OCI-LY3 (cell line): ENCODE measurements around the gene GANAB.

Source experiments
- H2AFZ ChIP-seq: fragments of 200-600, 300-600 bp; shearing (Covaris generic); 2 replicates; pipeline ENCODE4 v1.6.0; 2014; ENCODE audit warnings: antibody characterized with exemption, low read depth, low read length
- H3K27ac ChIP-seq: fragments of 200-600, 300-600 bp; sonication (generic); 2 replicates; pipeline ENCODE4 v1.5.1; 2014; ENCODE audit warnings: mild to moderate bottlenecking, low read length, moderate library complexity, mixed read lengths
- H3K27me3 ChIP-seq: fragments of 200-600, 300-600 bp; sonication (generic); 2 replicates; pipeline ENCODE4 v1.6.1; 2014; ENCODE audit warnings: low read depth, low read length, mixed read lengths
- H3K36me3 ChIP-seq: fragments of 200-600, 300-600 bp; sonication (generic); replicated peaks from 2 replicates; pipeline ENCODE3; 2014; ENCODE audit warnings: low read depth, low read length, mixed read lengths
- H3K4me1 ChIP-seq: fragments of 300-600, 200-600 bp; sonication (generic); 2 replicates; pipeline ENCODE4 v1.6.1; 2014; ENCODE audit warnings: low read length, mixed read lengths
- H3K4me2 ChIP-seq: fragments of 200-600, 300-600 bp; sonication (generic); 2 replicates; pipeline ENCODE4 v1.6.1; 2014; ENCODE audit warnings: low read length, mixed read lengths
- H3K4me3 ChIP-seq: fragments of 300-600, 200-600 bp; sonication (generic); 2 replicates; pipeline ENCODE4 v1.5.1; 2014; ENCODE audit warnings: antibody characterized with exemption, mild to moderate bottlenecking, low read length, moderate library complexity
- H3K79me2 ChIP-seq: fragments of 300-600, 200-600 bp; shearing (Covaris generic); 2 replicates; pipeline ENCODE4 v1.6.1; 2014; ENCODE audit warnings: mild to moderate bottlenecking, low read length, mixed read lengths
- H3K9ac ChIP-seq: fragments of 300-600, 200-600 bp; shearing (Covaris generic); 2 replicates; pipeline ENCODE4 v1.6.0; 2014; ENCODE audit warnings: mild to moderate bottlenecking, low read length, moderate library complexity
- H3K9me3 ChIP-seq: fragments of 200-600, 300-600 bp; shearing (Covaris generic); 2 replicates; pipeline ENCODE4 v1.6.1; 2014; ENCODE audit warnings: low read length, mixed read lengths; ENCODE audit not compliant: insufficient read depth
- H4K20me1 ChIP-seq: fragments of 200-600, 300-600 bp; sonication (generic); 2 replicates; pipeline ENCODE4 v1.6.1; 2016; ENCODE audit warnings: low read length, mixed read lengths; ENCODE audit not compliant: insufficient read depth
- CTCF ChIP-seq: fragments of 200-600, 300-600 bp; sonication (generic); IDR thresholded peaks from 2 replicates; pipeline ENCODE4 v1.5.1; 2014; ENCODE audit warnings: antibody characterized with exemption, low read length, low read depth
- EZH2phosphoT487 ChIP-seq: fragments of 200-600 bp; shearing (Covaris generic); IDR thresholded peaks from 2 replicates; pipeline ENCODE4 v1.6.1; 2018; ENCODE audit warnings: antibody characterized with exemption, mixed run types, low read depth

The GANAB gene

DNA sequence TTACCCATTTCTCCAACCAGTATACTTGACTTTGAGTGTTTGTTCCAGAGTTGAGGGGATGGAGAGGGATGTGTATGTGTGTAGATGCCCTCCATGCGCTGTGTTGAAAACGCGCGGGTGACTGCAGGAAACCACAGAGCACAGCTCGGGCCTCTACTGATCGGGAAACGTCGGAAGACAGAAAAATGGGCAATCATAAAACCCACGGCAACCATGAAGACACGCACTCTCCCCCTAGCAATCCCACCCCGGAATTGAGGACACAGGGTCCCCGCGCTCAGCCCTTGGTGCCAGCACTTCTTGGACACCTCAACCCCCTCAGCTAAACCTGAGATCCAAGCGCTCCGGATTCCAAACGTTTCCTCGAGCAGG lies 24.8 kb upstream of the GANAB start:
- Histone ChIP-seq H3K4me1 (peaks cover 32% of the 10 kb centered on the region), H4K20me1 (no peaks in the 10 kb centered on the region), H3K4me3 (peak overlapping the region; percentile 86), H2AFZ (peak overlapping the region; percentile 74), H3K4me2 (peak overlapping the region; percentile 85), H3K27me3 (no peaks in the 10 kb centered on the region), H3K9ac (peak overlapping the region; percentile 85), H3K9me3 (no peaks in the 10 kb centered on the region), H3K27ac (peak overlapping the region; percentile 76), H3K36me3 (peaks cover 32% of the 10 kb centered on the region), H3K79me2 (peaks cover 75% of the 10 kb centered on the region)
- no peak for TF ChIP-seq EZH2phosphoT487
- TF ChIP-seq CTCF, result no peak

- Histone ChIP-seq H3K4me2 (no peak overlapping the region), H3K4me3 (no peak overlapping the region)
Observed at GRCh38 chr11:62669420-62670161, 23.2 kb upstream of the GANAB start.

DNA sequence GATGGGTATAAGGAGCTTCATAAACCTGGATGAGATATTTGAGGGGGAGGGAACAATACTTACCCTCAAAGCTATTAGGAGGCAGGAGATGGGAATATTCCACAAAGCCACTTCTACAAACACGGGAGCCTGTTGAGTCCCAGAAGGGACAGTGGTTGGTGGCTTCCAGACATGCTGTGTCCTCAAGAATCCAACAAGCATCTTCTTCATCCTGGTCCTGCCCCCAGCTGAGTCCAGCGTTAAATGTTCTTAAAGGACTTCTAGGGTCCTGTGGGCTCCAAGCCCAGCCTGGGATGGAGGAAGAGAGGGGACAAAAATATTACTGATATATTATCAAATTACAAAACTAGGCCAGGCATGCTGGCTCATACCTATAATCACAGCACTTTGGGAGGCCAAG lies 21.0 kb upstream of the GANAB start:
- H4K20me1 ChIP-seq, result no peaks in the 10 kb centered on the region

More at GRCh38 chr11:62669420-62670161, 23.2 kb upstream of the GANAB start:
- H3K27me3 ChIP-seq, result no peaks in the 10 kb centered on the region
- peaks cover 32% of the 10 kb centered on the region for H3K4me1 ChIP-seq
- H4K20me1 ChIP-seq, result no peaks in the 10 kb centered on the region
- H2AFZ ChIP-seq, result no peak overlapping the region
- TF ChIP-seq EZH2phosphoT487, result no peak
- no peak for TF ChIP-seq CTCF
- H3K9me3 ChIP-seq, result no peaks in the 10 kb centered on the region
- H3K36me3 ChIP-seq, result peaks cover 38% of the 10 kb centered on the region
- H3K27ac ChIP-seq, result peak overlapping the region; percentile 16; the same call in 1 of the 2 replicates
- H3K79me2 ChIP-seq, result peaks cover 86% of the 10 kb centered on the region
- H3K9ac ChIP-seq, result no peak overlapping the region

More for the DNA sequence above, 21.0 kb upstream of the GANAB start:
- Histone ChIP-seq H3K4me2 (peak overlapping the region; percentile 90), H3K36me3 (peaks cover 34% of the 10 kb centered on the region), H3K27me3 (no peaks in the 10 kb centered on the region), H2AFZ (no peak overlapping the region), H3K9ac (peak overlapping the region; percentile 95), H3K79me2 (peaks cover 83% of the 10 kb centered on the region), H3K27ac (peak overlapping the region; percentile 85), H3K4me1 (peaks cover 25% of the 10 kb centered on the region), H3K4me3 (peak overlapping the region; percentile 88), H3K9me3 (no peaks in the 10 kb centered on the region)
- TF ChIP-seq CTCF, result no peak
